DMS 273 (cell line): ENCODE results near the gene POFUT1.
"Not testable (repeated sequence)": the region's sequence is repeated elsewhere in the genome, so short reads cannot be mapped to it uniquely, and the experiment has no call there.

Experiments used
- DNase-seq: peaks from one replicate; lab custom pipeline; 2025; ENCODE audit not compliant: unreplicated experiment; lab: John Stamatoyannopoulos, UW

Gene POFUT1

GRCh38 chr20:32207626-32208498 lies at the start of gene POFUT1, which contains the start of gene PLAGL2:
POFUT1 (plus strand) TSS chr20:32207880; CDS start chr20:32207942, 62 bp downstream.
PLAGL2 (minus strand) TSS chr20:32207743; CDS start chr20:32202178, 5,565 bp downstream.
- peak; percentile 97 for DNase-seq

GRCh38 chr20:32158351-32158750 lies 49.3 kb upstream of the POFUT1 start:
- no peak for DNase-seq

GRCh38 chr20:32158943-32159660 lies 48.6 kb upstream of the POFUT1 start:
- no peak for DNase-seq

DNA sequence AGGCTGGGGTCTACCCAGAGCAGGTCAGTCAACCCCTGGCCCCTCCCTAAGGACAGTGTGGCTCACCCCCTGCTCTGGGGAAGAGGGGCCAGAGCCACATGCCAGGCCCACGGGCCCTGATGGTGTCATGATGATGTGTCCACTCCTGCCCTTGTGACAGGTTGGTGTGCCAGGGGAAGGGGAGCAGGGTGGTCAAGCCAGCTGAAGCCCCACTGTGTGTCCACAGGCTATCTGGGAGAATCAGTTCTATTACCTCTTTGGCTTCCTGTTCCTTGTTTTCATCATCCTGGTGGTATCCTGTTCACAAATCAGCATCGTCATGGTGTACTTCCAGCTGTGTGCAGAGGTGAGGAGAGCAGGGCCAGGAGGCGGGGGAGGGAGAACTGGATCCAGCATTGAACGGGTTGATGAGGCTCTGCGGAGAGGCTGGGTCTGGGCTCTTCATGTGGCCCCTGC lies 47.9 kb upstream of the POFUT1 start:
- DNase-seq: no peak

DNA sequence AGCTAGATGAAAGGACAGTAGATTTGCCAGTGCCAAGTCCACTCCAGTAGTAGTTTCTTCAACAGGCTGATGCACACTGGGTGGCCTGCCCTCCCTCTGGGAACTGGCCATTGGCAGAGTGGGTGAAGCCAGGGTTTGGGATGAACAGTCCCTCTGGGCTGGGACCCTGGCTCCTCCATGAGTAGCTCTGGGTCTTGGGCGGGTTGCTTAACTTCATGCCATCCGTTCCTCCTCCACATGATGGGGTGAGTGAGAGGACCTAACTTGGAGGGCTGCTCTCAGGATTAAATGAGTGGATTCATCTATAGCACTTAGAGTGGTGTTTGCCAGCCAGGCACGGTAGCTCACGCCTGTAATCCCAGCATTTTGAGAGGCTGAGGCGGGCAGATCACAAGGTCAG lies 47.3 kb upstream of the POFUT1 start:
- no peak for DNase-seq

DNA sequence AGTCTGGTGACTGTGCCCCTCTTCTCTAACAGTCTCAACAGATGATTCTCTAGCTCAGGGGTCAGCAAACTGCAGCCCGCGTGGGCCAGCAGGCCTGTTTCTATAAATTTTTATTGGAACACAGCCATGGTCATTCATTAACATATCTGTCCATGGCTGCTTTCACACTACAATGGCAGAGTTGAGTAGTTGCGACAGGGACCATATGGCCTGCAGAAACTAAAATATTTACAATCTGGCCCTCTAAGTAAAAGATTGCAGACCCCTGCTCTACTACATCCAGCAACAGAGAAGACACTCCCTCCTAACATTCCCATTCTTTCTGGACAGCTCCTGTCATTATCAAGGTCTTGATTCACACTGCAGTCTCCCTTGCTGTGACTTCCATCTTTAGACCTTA lies 45.3 kb upstream of the POFUT1 start:
- peak; percentile 27 for DNase-seq

DNA sequence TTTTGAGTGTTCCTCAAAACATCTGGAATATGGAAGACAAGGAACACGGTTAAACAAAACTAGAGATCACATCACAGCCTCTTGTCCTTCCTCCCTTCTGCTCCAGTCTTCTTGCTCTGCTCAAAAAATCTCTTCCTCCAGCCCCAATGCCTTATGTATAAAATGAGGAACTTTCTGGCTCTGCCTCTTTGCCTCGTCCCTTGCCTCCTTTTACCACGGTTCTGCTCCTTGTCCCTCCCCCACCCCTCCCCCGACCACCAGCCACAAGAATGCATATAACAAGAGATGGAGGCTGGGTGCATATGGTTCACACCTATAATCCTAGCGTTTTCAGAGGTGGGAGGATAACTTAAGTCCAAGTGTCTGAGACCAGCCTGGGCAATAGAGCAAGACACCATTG lies 43.7 kb upstream of the POFUT1 start:
- DNase-seq: no peak

DNA sequence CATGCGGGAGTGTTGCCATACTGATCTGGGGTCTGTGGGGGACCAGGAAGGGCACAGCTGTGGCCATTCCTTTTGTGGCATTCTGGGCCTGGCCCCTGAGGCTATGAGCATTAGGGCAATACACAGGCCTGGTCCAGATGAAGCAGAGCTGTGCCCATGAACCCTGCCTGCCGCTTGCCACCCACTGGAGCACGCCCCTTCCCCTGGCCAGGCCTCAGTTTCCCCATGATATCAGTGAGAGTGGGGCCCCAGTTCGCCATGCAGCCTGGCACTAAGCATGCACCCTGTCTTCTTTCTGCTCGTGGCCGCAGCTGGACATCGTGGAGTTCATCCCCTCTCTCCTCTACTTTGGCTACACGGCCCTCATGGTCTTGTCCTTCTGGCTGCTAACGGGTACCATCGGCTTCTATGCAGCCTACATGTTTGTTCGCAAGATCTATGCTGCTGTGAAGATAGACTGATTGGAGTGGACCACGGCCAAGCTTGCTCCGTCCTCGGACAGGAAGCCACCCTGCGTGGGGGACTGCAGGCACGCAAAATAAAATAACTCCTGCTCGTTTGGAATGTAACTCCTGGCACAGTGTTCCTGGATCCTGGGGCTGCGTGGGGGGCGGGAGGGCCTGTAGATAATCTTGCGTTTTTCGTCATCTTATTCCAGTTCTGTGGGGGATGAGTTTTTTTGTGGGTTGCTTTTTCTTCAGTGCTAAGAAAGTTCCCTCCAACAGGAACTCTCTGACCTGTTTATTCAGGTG lies 42.5 kb upstream of the POFUT1 start:
- DNase-seq: no peak

GRCh38 chr20:32165836-32166545 lies 41.7 kb upstream of the POFUT1 start:
- DNase-seq: no peak

GRCh38 chr20:32167552-32167951 lies 40.1 kb upstream of the POFUT1 start:
- DNase-seq: no peak

GRCh38 chr20:32168184-32168910 lies 39.3 kb upstream of the POFUT1 start:
- DNase-seq: peak; percentile 78

- DNase-seq: not testable (repeated sequence)
Measured at GRCh38 chr20:32177696-32178095, 30.0 kb upstream of the POFUT1 start.

DNA sequence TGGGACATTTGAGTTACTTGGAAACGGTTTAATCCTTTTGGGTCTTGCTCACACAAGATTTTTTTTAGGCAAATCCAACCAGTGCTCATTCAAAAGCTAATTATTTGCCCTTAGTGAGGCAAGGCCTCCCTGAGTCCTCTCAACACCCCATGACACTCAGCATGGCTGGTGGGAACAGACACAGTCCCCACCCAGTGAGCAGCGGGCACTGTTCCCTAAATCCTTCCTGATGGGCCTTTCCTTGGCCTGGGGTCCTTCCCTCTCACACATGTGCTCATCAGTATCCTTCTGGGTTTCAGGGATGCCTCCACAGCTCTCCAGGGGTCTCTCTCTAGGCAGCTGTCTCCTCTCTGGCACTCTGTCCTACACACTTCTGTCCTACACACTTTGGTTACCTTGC lies 28.2 kb upstream of the POFUT1 start:
- no peak for DNase-seq

DNA sequence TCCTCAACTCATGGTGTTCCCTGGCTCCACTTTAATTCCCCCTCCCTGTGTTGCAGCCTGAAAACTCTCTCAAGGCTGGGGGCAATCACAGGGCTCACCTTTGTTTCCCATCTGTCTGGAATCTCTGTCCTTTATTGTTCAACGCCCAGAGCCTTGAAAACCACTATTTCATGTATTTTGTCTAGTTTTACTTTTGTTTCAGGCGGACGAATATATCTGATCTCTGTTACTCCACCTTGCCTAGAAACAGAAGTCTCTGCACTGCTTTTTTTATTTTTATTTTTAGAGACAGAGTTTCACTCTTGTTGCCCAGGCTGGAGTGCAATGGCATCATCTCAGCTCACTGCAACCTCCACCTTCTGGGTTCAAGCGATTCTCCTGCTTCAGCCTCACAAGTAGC lies 27.7 kb upstream of the POFUT1 start:
- DNase-seq: no peak

DNA sequence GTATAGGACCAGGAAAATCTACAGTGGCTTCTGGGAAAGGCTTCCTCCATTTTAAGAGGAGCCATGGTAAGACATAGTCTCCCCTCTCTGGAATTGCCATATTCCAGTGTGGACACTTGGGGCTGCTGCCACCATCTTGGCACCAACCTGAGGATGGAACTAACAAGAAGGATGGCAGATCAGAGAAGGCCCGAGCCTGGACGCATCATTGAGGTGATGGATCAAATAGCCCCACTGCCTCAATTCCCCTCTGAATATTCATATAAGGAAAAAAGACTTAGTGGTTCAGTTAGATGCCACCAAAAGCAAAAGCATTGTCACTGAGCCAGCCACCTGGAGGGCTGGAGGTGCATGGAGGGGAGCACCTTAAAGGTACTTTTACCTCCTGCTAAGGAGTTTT lies 26.1 kb upstream of the POFUT1 start:
- DNase-seq: no peak

- DNase-seq: no peak
Measured at GRCh38 chr20:32183947-32184635, 23.6 kb upstream of the POFUT1 start.

DNA sequence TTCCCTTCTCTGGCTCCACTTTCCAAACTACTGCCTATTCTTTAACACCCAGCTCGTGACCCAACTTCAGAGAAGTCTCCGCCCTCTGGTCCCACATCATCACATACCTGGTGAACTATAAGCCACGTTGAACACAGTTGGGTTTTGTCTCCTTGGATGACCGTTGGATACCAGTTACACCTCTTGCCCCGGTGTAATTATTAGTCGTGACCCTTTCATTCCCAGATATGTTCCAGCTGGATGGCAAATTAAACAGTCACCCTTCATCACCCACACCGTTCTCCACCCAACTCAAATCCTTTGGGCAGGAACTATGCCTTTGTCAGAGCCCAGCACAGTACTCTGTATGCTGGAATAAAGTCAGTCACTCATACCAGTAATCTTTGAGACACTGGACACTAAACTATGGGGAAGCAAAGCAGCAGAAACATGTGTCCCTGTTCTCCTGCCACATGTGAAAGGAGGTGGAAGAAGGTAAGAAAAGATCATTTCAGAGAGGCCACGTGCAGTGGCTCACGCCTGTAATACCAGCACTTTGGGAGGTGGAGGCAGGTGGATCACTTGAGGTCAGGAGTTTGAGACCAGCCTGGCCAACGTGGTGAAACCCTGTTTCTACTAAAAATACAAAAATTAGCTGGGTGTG lies 22.6 kb upstream of the POFUT1 start:
- no peak for DNase-seq

DNA sequence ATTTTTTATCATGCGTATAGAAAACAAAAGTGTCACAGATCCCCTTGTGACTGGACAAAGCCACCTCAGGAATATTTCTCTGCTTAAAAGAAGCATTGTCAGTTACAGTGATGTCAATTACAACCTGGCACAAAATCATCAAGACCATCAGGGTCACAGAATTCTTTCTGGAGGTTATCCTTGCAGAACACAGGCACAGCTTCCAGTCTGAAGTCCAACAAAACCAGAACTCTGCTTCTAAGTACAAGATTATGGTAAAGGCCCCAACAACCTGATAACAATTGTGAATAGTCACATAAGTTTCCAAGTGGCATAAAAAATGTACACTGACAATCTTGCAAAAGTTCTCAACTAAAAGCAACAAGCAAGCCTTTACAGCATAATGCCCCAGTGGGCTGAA lies 21.2 kb upstream of the POFUT1 start:
- no peak for DNase-seq
